CD4-positive, alpha-beta T cell treated with Interleukin-4 for 1 hour (primary cell): ENCODE measurements around the gene DUOXA2.
"Not testable (repeated sequence)": the region's sequence is repeated elsewhere in the genome, so short reads cannot be mapped to it uniquely, and the experiment has no call there.

Experiments used
- DNase-seq, 2 donors: peaks; one replicate each; pipeline ENCODE4 v3.0.0-alpha.2; 2020 to 2022

DUOXA2 gene

DNA sequence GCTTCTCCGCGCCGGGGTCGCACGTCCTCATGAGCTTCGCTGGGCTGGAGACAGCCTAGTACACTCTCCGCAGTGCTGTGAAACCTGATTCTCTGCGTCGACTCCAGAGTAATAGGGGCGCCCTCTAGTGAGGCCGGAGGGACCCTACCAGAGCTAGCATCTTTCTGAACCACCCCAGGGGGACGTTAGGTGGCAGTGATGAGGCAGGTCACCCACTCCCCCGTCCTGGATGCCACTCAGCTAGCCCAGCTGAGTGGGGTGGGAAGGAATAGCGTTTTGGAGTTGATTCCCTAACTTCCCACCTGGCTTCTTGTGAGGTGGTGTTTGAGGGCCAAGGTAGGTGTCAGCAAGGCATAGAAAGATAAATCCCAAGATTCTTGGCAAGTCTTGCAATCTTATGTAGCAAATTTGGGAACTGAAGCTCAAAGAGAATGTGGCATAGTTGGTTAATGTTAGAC, 4.0 kb downstream of the DUOXA2 start:
- DNase-seq, result peak; percentile 85 to 87

DNA sequence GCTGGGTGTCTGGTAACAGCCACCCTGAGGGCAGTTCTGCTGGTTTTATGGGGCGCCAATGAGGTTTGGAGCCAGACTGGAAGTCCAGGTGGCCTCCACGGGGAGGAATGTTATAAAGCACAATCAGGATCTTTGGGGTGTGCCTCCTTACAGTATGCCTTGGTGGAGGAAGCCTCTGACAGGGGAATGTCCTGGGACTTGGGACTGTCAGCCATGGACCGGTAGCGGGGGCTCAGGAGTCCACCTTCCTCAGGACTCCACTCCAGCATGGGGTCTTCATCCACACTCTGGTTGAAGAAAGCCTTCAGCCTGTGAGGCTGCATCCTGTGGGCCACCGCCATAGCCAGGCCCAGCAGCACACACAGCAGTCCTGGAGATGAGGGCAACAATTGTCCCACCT, 4.9 kb downstream of the DUOXA2 start:
- no peak for DNase-seq

- no peak for DNase-seq
Observed at GRCh38 chr15:45120081-45120972, 6.2 kb downstream of the DUOXA2 start.

- DNase-seq, result no peak
Observed at GRCh38 chr15:45121020-45121419, 6.9 kb downstream of the DUOXA2 start.

DNA sequence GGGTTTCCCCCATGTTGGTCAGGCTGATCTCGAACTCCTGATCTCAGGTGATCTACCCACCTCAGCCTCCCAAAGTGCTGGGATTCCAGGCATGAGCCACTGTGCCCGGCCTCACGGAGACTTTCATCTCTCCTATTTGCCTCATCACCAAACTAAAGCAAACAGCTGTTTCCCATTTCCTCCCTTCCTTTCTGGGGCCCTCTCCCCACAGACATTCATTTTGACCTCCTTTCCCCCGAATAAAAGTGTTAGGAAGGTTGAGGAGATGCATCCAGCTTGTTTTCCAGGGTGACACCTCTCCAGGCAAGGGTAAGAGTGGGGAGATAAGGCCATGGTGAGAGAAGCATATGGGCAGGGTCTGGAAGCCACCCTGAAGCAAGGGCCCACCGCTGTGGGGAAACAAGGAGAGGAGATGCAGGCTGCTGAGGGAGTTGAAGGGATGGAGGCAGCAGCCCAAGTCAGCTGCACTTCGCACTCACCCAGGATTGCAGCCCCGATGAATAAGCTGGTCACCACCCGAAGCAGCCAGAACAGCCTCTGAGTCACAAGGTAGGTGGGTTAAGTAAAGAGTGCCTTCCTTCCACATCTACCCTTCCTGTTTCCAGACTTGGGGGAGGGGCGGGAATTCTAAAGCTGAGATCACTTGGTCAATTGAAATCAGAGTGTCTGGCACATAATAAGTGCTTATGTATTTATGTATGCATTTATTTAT, 7.7 kb downstream of the DUOXA2 start:
- DNase-seq, result no peak

DNA sequence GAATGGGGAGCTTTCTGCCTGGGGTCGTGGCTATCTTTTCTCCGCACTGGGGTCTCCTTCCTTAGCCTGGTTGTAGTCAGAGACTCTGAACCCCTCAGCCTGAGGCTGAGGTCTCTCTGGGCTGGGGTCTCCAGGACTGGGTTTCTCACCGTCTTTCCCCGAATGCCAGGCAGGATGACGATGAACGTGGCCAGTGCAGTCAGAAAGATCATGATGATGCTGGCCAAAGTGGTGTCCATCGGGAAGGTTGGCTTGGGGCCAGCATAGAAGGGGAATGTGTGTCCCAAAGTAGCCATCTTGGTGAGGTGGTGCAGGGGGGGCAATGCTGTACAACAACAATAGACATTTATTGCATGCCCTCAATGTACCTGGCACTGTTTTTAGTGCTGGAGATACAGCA, 8.6 kb downstream of the DUOXA2 start:
- DNase-seq, result no peak

DNA sequence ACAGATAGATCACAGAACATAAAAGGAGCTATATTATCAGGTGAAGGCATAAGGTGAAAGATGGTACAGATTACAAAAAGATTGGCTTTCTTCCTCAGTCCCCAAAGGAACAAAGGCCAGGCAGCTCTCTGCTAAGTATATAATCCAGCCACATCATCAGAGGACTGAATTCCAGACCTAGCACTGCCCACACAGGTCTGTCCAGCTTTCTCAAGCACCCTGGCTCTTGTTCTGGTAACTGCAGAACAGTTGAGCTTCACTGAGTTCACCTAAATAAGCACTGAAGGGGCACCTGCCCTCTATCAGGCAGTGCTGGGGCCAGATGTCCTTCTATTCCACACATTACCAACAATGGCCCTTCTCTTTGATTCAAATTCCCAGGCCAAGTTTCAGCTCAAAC, 9.3 kb downstream of the DUOXA2 start:
- DNase-seq, result no peak

GRCh38 chr15:45126535-45127158, 12.5 kb downstream of the DUOXA2 start:
- DNase-seq, result peak; percentile 39 to 65

GRCh38 chr15:45128971-45129639, 15.0 kb downstream of the DUOXA2 start:
- no peak for DNase-seq

DNA sequence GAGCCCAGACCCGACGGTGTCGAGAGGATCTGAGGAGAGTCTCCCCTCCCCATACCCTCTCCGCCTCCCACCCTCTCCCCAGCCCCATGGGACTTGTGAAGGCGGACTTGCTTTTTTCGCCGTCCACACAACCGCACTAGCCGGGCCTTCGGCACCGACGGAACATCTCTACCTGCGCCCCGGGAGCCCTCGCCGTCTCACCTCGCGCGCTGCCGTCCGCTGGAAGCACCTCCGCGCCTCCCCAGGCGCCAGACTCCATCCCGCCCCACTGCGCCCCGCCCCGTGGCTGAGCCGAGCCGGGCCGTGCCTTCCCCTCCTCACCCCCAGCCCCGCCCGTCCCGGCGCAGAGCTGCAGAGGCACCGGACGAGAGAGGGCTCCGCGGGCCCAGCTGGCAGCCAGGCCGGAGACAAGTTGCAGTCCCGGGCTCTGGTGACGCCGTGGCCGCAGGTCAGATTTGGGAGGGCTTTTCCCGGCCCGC, 15.6 kb downstream of the DUOXA2 start, which contains the start of the genes DUOX1 and DUOXA1:
Gene DUOX1 (plus strand): TSS at position 344 of the 479 bp plus-strand sequence. CDS start 1,973 bp downstream, outside the sequence.
Gene DUOXA1 (minus strand): TSS at position 229 of the 479 bp plus-strand sequence. CDS start 6,865 bp downstream, outside the sequence.
- DNase-seq, result peak in 1 of 2 donors; percentile 8

GRCh38 chr15:45130291-45131000, 16.3 kb downstream of the DUOXA2 start:
- no peak for DNase-seq

DNA sequence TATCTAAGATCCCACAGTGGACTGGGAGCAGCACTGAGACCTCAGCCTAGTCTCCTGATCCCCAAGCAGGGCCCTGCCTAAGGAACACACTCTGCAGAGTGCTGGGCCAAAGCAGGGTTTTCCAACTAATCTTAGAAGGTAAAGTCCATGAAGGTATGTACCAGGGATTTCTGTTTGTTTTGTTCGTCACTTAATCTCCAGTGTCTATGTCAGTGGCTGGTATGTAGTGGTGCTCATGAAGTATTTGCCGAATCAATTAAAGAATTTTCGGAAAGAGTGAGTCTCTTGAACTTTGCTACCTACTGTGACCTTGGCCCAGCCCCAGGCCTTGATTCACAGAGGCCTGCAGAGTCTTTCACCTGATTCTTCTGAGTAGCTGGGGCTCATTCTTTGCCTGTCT, 17.4 kb downstream of the DUOXA2 start:
- no peak for DNase-seq

DNA sequence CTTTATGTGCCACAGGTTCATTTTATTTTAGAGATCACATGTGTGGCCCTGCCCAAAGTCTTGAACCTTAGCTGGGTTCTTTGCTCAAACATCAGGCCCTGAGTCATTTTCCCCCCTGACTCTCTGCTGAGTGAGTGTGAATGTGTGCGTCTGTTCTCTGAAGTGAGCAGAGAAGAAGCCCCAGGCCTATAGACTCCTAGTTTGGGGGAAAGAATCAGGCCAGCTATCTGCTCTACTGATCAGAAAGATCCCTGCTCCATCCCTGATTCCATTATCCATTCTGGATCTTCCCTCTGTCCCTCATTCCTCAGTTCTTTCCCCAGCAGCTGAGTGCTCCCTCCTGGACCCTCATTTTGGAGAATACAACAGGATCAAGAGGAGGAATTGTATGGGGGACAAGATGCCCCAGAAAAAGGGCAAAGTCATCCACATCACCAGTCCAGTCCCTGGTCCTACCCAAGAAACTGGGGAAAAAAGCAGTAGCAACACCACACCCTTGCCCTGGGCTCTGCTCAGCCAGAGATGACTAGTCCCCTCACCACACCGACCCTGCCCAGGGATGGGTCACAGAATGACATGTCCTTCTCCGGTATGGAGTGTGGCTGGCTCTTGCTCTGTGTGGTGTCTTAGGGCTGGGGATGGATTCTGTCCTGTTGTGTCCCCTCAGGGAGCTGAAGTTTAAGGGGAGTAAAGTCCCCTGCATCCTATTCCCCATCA, 18.9 kb downstream of the DUOXA2 start:
- no peak for DNase-seq

DNA sequence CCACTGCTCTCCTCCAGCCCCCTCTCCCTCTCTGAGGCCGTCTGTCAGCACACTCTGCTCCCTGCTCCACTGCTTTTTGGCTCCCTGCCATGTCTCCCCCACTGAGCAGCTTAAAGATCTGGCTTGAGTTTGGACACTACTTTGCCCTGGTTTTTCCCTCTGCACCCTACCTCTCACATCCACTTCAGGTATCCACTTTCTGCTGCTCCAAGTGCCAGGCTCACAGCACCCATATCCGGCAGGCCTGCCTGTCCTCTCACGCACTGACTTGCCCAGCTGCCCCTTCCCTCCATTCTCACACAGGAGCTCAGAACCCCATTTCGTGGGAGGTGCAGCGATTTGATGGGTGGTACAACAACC, 19.4 kb downstream of the DUOXA2 start:
- no peak for DNase-seq

GRCh38 chr15:45134046-45134445, 19.9 kb downstream of the DUOXA2 start:
- no peak for DNase-seq

GRCh38 chr15:45134682-45135604, 20.8 kb downstream of the DUOXA2 start:
- DNase-seq, result no peak

GRCh38 chr15:45135705-45136377, 21.7 kb downstream of the DUOXA2 start:
- DNase-seq, result not testable (repeated sequence)

- no peak for DNase-seq
Observed at GRCh38 chr15:45136378-45136764, 22.2 kb downstream of the DUOXA2 start.

GRCh38 chr15:45137703-45138102, 23.6 kb downstream of the DUOXA2 start:
- no peak for DNase-seq
